HepG2 (cell line): ENCODE data around the gene FANCE. TPM values are rescaled to one million over a fixed set of nuclear protein-coding genes. Genes with fewer than 3 reads are reported as not detected.

Experiments
- CBX5 ChIP-seq: sonication (generic); formaldehyde crosslinking; IDR thresholded peaks from 2 replicates; pipeline ENCODE4 v1.4.0; 2020; ENCODE audit warnings: missing genetic modification reagents, borderline replicate concordance
- CSRNP2 ChIP-seq: sonication (generic); formaldehyde crosslinking; conservative IDR thresholded peaks from 2 replicates; pipeline ENCODE4 v1.8.0; 2022; ENCODE audit warnings: low read depth, missing genetic modification reagents
- FIP1L1 ChIP-seq: fragments of 200-400 bp; formaldehyde crosslinking; IDR thresholded peaks from 2 replicates; pipeline ENCODE4 v1.6.1; 2018; ENCODE audit warnings: low read depth, mild to moderate bottlenecking, low read length, moderate library complexity, borderline replicate concordance; ENCODE audit not compliant: insufficient read depth
- FOXJ3 ChIP-seq: sonication (generic); formaldehyde crosslinking; IDR thresholded peaks from 2 replicates; pipeline ENCODE4 v1.4.0; 2020; ENCODE audit warnings: missing genetic modification reagents, mild to moderate bottlenecking, borderline replicate concordance
- GZF1 ChIP-seq: sonication (generic); formaldehyde crosslinking; IDR thresholded peaks from 2 replicates; pipeline ENCODE4 v1.5.1; 2020; ENCODE audit warnings: mild to moderate bottlenecking, missing genetic modification reagents
- HDAC1 ChIP-seq: sonication (generic); formaldehyde crosslinking; IDR thresholded peaks from 2 replicates; pipeline ENCODE4 v1.5.1; 2020; ENCODE audit warnings: mild to moderate bottlenecking, missing genetic modification reagents
- HOXA7 ChIP-seq: sonication (generic); formaldehyde crosslinking; IDR thresholded peaks from 2 replicates; pipeline ENCODE4 v1.8.1; 2022; ENCODE audit warnings: mild to moderate bottlenecking, missing genetic modification reagents, moderate library complexity
- IRX3 ChIP-seq: sonication (generic); formaldehyde crosslinking; IDR thresholded peaks from 2 replicates; pipeline ENCODE4 v1.8.1; 2023; ENCODE audit warnings: mild to moderate bottlenecking, low read depth, missing genetic modification reagents, borderline replicate concordance
- KDM3A ChIP-seq: IDR thresholded peaks from 2 replicates; pipeline ENCODE4 v1.6.1; 2018; ENCODE audit warnings: low read depth, missing compliant biosample characterization
- MAZ ChIP-seq, 2 experiments: sonication (generic) in 1 of 2; formaldehyde crosslinking in 1 of 2; IDR thresholded peaks; 2 replicates each; pipeline versions ENCODE4 v1.5.0 to v1.6.1; 2012 to 2020; ENCODE audit warnings: low read depth in 2 of 2, mild to moderate bottlenecking in 2 of 2, borderline replicate concordance in 1 of 2, improper control_type of control experiment in 1 of 2, low read length in 1 of 2, missing genetic modification reagents in 1 of 2, moderate library complexity in 1 of 2
- MXD3 ChIP-seq: IDR thresholded peaks from 2 replicates; pipeline ENCODE4 v1.6.1; 2016; ENCODE audit warnings: mild to moderate bottlenecking, missing biosample characterization, missing genetic modification reagents
- RBAK ChIP-seq: sonication (generic); formaldehyde crosslinking; IDR thresholded peaks from 2 replicates; pipeline ENCODE4 v1.5.1; 2020; ENCODE audit warnings: mild to moderate bottlenecking, missing genetic modification reagents
- RFX5 ChIP-seq: IDR thresholded peaks from 2 replicates; pipeline ENCODE4 v1.6.1; 2011; ENCODE audit warnings: low read depth, low read length, improper control_type of control experiment
- SNAI1 ChIP-seq: sonication (generic); formaldehyde crosslinking; IDR thresholded peaks from 2 replicates; pipeline ENCODE4 v1.5.0; 2020; ENCODE audit warnings: mild to moderate bottlenecking, missing genetic modification reagents, borderline replicate concordance
- TARDBP ChIP-seq: sonication (generic); formaldehyde crosslinking; IDR thresholded peaks from 2 replicates; pipeline ENCODE4 v1.8.0; 2022; ENCODE audit warnings: mild to moderate bottlenecking, missing genetic modification reagents
- TBL1XR1 ChIP-seq: fragments of 150-350 bp; IDR thresholded peaks from 2 replicates; pipeline ENCODE4 v1.6.1; 2014; ENCODE audit warnings: borderline replicate concordance, low read length; ENCODE audit not compliant: partially characterized antibody
- TGIF2 ChIP-seq: IDR thresholded peaks from 2 replicates; pipeline ENCODE4 v1.6.1; 2016; ENCODE audit warnings: control low read depth, missing compliant biosample characterization
- U2AF2 ChIP-seq: fragments of 200-400 bp; formaldehyde crosslinking; IDR thresholded peaks from 2 replicates; pipeline ENCODE4 v1.6.1; 2017; ENCODE audit warnings: low read depth, mild to moderate bottlenecking, low read length
- WIZ ChIP-seq: sonication (generic); formaldehyde crosslinking; IDR thresholded peaks from 2 replicates; pipeline ENCODE4 v1.5.1; 2020; ENCODE audit warnings: mild to moderate bottlenecking, missing genetic modification reagents
- ZNF101 ChIP-seq: sonication (generic); formaldehyde crosslinking; IDR thresholded peaks from 2 replicates; pipeline ENCODE4 v1.4.0; 2020; ENCODE audit warnings: mild to moderate bottlenecking, low read depth, missing genetic modification reagents, borderline replicate concordance
- ZNF138 ChIP-seq: sonication (generic); formaldehyde crosslinking; IDR thresholded peaks from 2 replicates; pipeline ENCODE4 v1.5.0; 2020; ENCODE audit warnings: mild to moderate bottlenecking, low read depth, missing genetic modification reagents
- ZNF503 ChIP-seq: sonication (generic); formaldehyde crosslinking; IDR thresholded peaks from 2 replicates; pipeline ENCODE4 v1.4.0; 2020; ENCODE audit warnings: missing genetic modification reagents
- ZNF543 ChIP-seq: sonication (generic); formaldehyde crosslinking; IDR thresholded peaks from 2 replicates; pipeline ENCODE4 v1.4.0; 2020; ENCODE audit warnings: mild to moderate bottlenecking, missing genetic modification reagents
- ZNF672 ChIP-seq: sonication (generic); formaldehyde crosslinking; IDR thresholded peaks from 2 replicates; pipeline ENCODE4 v1.8.1; 2022; ENCODE audit warnings: missing genetic modification reagents
- ZNF746 ChIP-seq: sonication (generic); formaldehyde crosslinking; IDR thresholded peaks from 2 replicates; pipeline ENCODE4 v1.8.0; 2022; ENCODE audit warnings: mild to moderate bottlenecking, missing genetic modification reagents
- polyA plus RNA-seq, 8 experiments: library from polyadenylated mRNA; depleted of rRNA in 3 of 8; stranded (reverse) in 7 of 8; unstranded in 1 of 8; fragments of >200 nt; fragmentation: Illumina TruSeq in 4 of 8; extraction: Trizol in 4 of 8; gene quantifications; 2 replicates each; pipeline versions ENCODE4 v1.2.1 to v1.2.3, GENCODE V29; 2011 to 2016; ENCODE audit warnings: low read depth in 4 of 8, missing spikeins in 1 of 8, mixed read lengths in 1 of 8; ENCODE audit not compliant: insufficient read depth in 1 of 8
- total RNA-seq, 5 experiments: library from RNA; depleted of rRNA; stranded (reverse); fragments of >200 nt; fragmentation: Illumina TruSeq; extraction: Trizol; gene quantifications; 2 replicates each; pipeline ENCODE4 v1.2.3, GENCODE V29; 2016; ENCODE audit warnings: low read depth in 1 of 5

Gene FANCE
- total and polyA plus RNA-seq, 2 of the 13 experiments (the other 11 are each of a cell fraction or from before 2014, with no cell fraction given): 7.1 to 11.2 TPM

GRCh38 chr6:35468181-35468979 lies 16.2 kb downstream of the FANCE start, which contains the start of gene RPL10A (continued):
- peak; percentile 69; the same call in 1 of the 2 replicates for TF ChIP-seq SNAI1 (CRISPR knock-in tag)
- no peak; the same call in 1 of the 2 replicates for TF ChIP-seq GZF1
- peak; percentile 90 for TF ChIP-seq ZNF543 (CRISPR knock-in tag)
- TF ChIP-seq CSRNP2 (CRISPR knock-in tag): 0 out of 2 replicates have a peak, but pooled peaks have one; percentile 29
- peak; percentile 54; the same call in 1 of the 2 replicates for TF ChIP-seq FIP1L1
- peak; percentile 97 for TF ChIP-seq TARDBP (CRISPR knock-in tag)
- TF ChIP-seq CBX5 (CRISPR knock-in tag): peak; percentile 67
- 0 out of 2 replicates have a peak, but pooled peaks have one; percentile 66 for TF ChIP-seq ZNF746 (CRISPR knock-in tag)
- TF ChIP-seq U2AF2: 0 out of 2 replicates have a peak, but pooled peaks have one; percentile 55
- TF ChIP-seq TGIF2 (CRISPR knock-in tag): peak; percentile 86
- TF ChIP-seq FOXJ3 (CRISPR knock-in tag): no peak; the same call in 1 of the 2 replicates
- TF ChIP-seq KDM3A (CRISPR knock-in tag): peak; percentile 94
- TF ChIP-seq HOXA7 (CRISPR knock-in tag): no peak
- TF ChIP-seq WIZ (CRISPR knock-in tag): 0 out of 2 replicates have a peak, but pooled peaks have one; percentile 37
- TF ChIP-seq MAZ (IDR thresholded peaks at IDR 0.05; ENCODE audit: borderline replicate concordance, low read depth, low read length): peak; percentile 90
- TF ChIP-seq MAZ (CRISPR knock-in tag; IDR thresholded peaks at IDR 0.05; ENCODE audit: low read depth): peak; percentile 96
- TF ChIP-seq TBL1XR1: peak; percentile 88
- TF ChIP-seq MXD3 (CRISPR knock-in tag): peak; percentile 98
- TF ChIP-seq ZNF503 (CRISPR knock-in tag): peak; percentile 79
- TF ChIP-seq IRX3 (CRISPR knock-in tag): peak; percentile 92; the same call in 1 of the 2 replicates
- TF ChIP-seq ZNF101: no peak
- TF ChIP-seq RFX5: no peak
- 0 out of 2 replicates have a peak, but pooled peaks have one; percentile 40 for TF ChIP-seq RBAK (CRISPR knock-in tag)
- peak; percentile 94 for TF ChIP-seq HDAC1
- no peak for TF ChIP-seq ZNF672
- TF ChIP-seq ZNF138 (CRISPR knock-in tag): 0 out of 2 replicates have a peak, but pooled peaks have one; percentile 91
